MM.1S (cell line): ENCODE results near the gene MME.

ENCODE experiments used
- CTCF ChIP-seq: fragments of 300-600 bp; sonication (generic); IDR thresholded peaks from 2 replicates; pipeline ENCODE4 v1.5.1; 2016; ENCODE audit warnings: antibody characterized with exemption, low read length, mixed read lengths
- EZH2 ChIP-seq: fragments of 300-600 bp; sonication (generic); optimal IDR thresholded peaks from 2 replicates; pipeline ENCODE3; 2017; ENCODE audit warnings: low read depth, mild to moderate bottlenecking, antibody characterized with exemption, low read length, mixed read lengths

GRCh38 chr3:155080692-155081091 is 573 bp downstream of the MME start:
- TF ChIP-seq CTCF (no peak), EZH2 (no peak)
